ENCODE data around the gene KLHL42.

GRCh38 chr12:27778206-27778605 is 1.8 kb upstream of the KLHL42 start:
- no peak for TF ChIP-seq JUNB (CRISPR knock-in tag; IDR thresholded peaks at IDR 0.05; ENCODE audit: borderline replicate concordance)
- TF ChIP-seq THAP7 (CRISPR knock-in tag; IDR thresholded peaks at IDR 0.05): no peak
- no peak for TF ChIP-seq ZNF124 (CRISPR knock-in tag; IDR thresholded peaks at IDR 0.05)
